ENCODE measurements around the gene MINDY4B. TPM values are rescaled to one million over a fixed set of nuclear protein-coding genes. Genes with fewer than 3 reads are reported as not detected.

The MINDY4B gene
- total RNA-seq, 6 experiments from 2014 or later, result not detected

GRCh38 chr3:150822636-150823035, 82.6 kb downstream of the MINDY4B start:
- intact Hi-C loops (cut with DNase I), result no loop called here
- ATAC-seq, result no peak
- WGBS (ENCODE audit: insufficient coverage, low coverage, low lambda C conversion rate, missing lambda C conversion rate), result 100% methylated on average over 1 of the region's 1 CpG

More at GRCh38 chr3:150822636-150823035, 82.6 kb downstream of the MINDY4B start:
- TF ChIP-seq CTCF (IDR thresholded peaks at IDR 0.05) (no peak), POLR2A (IDR thresholded peaks at IDR 0.05) (no peak)
- no peak for DNase-seq
- Histone ChIP-seq H3K27me3 (no peaks in the 10 kb centered on the region), H3K9me3 (no peaks in the 10 kb centered on the region), H3K36me3 (no peaks in the 10 kb centered on the region), H3K4me3 (no peak overlapping the region), H3K27ac (no peak overlapping the region), H3K4me1 (no peaks in the 10 kb centered on the region)

Other genes starting within 250 kb of the MINDY4B start
- gene ERICH6, start 201.5 kb downstream of the MINDY4B start, total RNA-seq, result under 1 TPM in 1 of 6 experiments, not detected in 5; 0.49 TPM
- gene SIAH2, start 142.3 kb downstream of the MINDY4B start, total RNA-seq, result 10 to 100 TPM; 20.5 to 53.0 (median 36.5) TPM
- gene CLRN1, start 67.3 kb upstream of the MINDY4B start, total RNA-seq, result not detected
- under 1 TPM; 0.04 to 0.64 (median 0.40) TPM for gene MED12L, start 180.2 kb upstream of the MINDY4B start, total RNA-seq